ENCODE data around the gene EDA.
A peak's percentile ranks its signal among the peaks of the same experiment; 100 is the strongest.

The EDA gene

DNA sequence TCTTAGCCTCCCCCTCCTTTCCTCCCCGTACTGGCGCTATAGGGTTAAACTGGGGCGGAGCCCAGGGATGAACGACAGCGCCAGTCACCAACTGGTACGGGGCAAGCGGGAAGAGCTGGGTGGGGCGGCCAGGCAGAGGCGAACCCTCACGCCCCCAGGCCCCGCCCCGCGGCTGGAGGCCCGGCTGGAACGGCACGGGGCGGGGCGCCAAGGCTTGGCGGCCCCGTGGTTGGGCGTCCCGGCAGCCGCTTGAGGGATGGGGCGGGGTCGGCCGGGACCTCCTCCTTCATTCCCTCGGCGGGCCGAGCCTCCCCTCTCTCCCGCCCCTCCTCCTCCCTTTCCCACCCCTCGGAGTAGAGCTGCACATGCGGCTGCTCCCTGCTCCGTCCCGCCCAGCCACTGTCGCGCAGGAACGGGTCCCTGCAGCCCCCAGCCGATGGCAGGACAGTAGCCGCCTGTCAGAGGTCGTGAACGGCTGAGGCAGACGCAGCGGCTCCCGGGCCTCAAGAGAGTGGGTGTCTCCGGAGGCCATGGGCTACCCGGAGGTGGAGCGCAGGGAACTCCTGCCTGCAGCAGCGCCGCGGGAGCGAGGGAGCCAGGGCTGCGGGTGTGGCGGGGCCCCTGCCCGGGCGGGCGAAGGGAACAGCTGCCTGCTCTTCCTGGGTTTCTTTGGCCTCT, at the start of gene EDA:
Gene EDA (plus strand): TSS at position 335 of the 678 bp plus-strand sequence.
- peak; percentile 53 to 62 for DNase-seq

DNA sequence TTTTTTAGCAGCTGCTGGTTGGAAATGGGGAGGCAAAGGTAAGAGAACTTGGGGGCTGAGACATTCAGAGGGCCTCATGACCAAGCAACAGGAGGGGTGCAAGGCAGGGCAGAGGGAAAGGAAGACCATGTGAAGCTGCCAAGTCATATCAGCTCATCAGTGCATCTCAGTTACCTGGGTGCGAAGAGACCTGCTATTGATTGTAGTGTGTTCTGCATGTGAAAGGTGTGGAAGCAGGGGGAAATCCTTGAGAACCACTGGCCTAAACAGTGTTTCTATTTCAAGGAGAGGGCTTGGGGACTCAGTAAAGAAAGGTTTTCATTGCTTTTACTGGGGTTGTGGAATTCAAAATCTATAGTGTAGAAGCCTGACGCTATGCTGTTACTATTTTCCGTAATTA, 47.1 kb upstream of the EDA start:
- no peak for DNase-seq

DNA sequence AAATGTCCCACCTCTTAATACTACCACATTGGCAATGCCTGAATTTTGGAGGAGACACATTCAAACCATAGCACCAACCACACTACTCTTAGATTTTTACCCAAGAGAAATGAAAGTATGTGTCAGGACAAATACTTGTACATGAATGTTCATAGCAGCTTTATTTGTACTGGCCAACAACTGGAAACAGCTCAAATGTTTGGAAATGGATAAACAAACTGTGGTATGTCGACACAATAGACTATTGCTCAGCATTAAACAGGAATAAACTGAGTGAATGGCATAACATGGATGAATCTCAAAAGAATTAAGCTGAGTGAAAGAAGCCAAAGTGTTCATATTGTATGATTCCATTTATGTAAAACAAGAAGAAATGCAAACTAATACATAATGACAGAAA, 18.5 kb upstream of the EDA start:
- no peak for DNase-seq

DNA sequence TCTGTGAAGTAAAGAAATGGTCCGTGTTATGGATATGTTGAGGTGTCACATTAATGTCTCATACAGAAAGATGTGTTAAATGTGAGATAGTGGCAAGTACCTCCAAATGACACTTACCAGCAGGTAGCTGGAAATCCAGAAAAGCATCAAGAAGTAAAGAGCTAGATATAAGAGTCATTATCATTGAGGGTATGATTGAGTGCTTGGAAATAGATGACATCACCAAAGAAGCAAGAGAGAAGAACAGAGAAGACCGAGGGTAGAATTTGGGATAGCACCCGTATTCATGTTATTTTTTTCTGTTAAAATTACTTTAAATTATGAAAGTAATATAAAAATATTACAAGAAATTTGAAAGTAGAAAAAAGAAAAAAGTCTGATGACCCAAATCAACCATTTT, 15.7 kb upstream of the EDA start:
- DNase-seq, result no peak

DNA sequence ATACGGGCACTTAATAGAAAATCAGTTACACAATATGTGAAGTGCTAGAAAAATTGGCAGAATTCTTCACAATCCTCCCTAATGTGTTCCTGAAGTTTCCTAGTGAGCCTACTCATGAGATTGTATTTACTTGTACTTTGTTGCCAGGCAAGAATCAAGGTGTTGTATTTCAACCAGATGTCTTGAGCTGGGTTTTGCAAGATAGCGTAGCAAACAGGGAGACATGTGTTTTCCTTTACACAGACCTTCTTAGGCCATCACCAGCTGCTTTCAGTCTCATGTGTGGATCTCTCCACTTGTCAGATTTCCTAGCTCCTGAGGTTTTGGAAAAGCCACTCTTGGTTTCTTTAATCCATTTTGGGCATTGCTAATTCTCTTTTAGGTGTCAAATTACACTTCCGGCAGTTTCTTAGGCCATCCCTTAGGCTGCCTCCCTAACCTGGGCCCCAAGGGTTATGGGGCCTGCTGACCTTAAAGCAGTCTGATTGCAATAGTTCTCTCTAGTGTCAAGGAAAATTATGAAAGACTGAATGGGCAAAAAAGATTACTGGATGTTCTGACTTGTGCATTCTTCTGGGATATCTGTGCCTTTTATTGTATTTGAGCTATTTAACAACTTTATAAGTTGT, 12.2 kb upstream of the EDA start:
- no peak for DNase-seq

DNA sequence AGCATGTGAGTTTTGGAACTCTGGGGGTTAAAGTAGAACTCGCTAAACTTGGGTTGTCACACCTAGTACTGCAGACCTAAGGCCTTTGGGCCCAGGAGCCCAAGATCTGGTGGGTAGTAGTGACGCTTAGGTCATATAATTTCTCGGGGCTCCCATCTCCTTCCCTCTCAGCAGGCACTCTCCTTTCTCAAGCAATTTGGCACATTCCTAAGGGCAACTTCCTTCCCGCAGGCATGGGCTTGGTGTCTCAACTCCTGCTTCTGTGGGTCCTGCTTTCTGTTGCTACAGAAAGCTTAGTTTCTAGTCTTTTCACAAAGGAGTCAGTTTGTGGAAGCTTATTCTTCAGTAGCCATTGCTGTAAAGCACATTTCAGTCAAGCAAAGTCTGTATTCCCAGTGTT, 10.4 kb upstream of the EDA start:
- no peak for DNase-seq

DNA sequence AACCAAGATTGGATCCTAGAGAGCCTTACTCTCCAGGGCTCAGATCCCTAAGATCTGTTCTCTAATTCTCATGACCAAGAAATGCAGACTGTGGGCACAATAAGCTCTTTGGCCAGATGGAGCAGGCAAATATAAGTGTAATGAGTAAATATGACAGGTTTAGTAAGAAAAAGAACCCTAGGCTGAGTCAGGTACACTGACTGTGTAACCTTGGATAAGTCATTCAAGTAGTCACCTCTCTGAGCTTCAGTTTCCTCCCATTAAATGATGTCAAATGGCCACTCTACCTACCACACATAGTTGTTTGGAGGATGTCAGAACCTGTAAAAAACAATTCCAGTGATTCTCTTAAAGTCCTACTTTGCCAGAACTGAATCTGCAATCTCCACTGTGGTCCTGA, 8.3 kb upstream of the EDA start:
- DNase-seq, result no peak

DNA sequence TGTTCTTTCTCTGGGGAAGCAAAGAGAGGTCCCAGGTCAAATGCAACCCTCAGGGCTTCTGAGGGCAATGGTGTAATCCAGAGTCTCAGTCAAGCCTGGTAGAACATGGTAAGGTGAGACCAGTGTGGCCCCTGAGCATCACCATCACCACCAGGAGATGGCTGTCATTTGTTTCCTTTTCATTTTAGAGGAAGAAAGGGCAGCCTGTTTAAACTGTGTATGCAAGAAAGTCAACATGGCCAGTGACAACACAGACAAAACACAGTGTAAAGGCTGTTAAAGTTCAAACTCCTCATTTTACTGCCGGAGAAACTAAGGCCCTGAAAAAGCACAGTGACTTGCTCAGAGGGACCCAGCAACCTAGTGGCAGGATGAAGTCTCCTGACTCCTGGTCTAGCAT, 2.0 kb upstream of the EDA start:
- no peak for DNase-seq

DNA sequence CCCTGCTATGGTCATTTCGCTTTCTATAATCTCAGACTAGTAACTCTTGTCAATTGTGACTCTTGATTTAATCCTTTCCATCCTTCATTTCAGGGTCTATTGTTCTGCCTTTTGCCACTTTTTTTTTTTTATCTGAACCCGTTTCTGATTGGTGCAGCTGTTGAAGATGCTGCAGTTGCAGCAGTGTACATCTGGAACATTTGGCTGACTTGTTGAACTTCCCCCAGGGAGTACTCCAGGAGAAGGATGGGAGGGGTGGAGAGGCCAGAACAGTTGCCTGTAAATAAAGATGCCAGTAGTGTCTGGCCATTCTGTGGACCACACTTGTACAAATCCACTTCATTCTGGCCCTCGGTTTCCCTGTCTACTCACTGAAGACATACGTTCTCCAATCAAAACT, 1.0 kb upstream of the EDA start:
- DNase-seq, result no peak

DNA sequence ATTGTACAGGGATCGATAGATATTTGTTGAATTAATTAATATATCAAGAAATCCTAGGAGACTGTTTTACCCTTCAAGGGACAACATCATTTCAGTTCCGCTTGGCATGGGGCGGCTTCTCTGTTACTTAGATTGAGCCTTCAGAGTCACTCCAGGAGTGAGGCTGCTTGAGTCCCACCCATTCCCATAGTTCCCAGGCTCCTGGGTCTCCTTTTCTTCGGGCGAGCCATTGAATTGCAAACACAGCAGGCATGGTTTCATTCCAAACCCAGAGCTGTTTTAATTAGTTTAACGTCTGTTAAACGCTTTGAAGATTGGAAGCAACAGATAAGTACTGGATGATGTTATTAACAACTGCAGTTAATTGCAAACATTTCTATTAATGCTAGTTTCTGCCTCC, 571 bp upstream of the EDA start:
- no peak for DNase-seq

DNA sequence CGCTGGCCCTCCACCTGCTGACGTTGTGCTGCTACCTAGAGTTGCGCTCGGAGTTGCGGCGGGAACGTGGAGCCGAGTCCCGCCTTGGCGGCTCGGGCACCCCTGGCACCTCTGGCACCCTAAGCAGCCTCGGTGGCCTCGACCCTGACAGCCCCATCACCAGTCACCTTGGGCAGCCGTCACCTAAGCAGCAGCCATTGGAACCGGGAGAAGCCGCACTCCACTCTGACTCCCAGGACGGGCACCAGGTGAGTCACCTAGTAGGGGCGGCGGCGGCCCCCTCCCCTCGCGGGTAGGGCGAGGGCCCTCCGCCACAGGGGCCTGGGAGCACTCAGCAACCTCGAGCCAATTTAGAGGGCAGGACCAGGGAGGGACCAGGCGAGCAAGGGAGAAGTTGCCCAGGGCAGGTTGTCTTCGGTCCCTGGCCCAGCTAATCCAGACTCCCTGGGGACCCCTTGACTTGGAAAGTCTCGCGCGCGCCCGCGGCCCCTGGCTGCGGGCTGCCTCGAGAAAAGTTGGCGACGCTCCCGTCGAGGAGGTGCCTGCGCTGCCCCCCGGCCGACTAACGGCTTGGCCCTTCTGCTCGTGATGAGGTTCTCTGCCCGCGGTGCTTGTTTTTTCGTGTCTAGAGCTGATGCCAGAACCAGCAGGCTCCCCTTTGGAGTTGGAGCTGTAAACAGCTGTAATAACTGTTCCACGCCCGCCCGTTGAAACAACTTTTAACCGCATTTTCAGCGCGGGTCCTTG, 717 bp downstream of the EDA start:
- no peak for DNase-seq

DNA sequence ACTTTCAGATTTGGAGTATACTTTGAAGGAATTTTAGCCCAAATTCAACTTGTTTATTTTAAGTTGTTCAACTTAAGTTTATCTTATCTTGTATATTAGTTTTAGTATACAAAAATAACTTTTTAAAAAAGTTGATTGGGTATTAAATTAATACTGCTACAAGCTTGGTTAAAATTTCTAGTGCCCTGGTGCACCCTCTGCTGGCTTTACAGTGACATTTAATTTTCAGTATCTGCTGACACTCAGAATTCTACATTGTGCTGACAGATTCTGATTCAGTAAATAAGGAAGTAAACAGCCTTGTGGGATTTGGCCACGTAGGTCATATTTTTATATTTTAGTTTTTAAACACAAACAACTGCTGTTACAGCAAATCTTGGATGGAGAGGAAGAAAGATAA, 2.9 kb downstream of the EDA start:
- DNase-seq, result no peak

DNA sequence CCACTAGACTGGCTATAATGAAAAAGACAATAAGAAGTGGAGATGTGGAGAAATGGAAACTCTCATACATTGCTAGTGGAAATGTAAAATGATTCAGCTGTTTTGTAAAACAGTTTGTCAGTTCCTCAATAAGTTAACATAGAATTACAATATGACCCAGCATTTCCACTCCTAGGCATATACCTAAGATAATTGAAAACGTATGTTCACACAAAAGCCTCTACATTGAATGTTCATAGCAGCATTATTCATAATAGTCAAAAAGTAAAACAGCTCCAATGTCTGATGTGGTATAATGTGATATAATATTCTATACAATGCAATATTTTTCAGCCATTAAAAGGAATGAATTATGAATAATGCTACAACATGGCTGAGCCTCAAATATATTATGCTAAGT, 10.2 kb downstream of the EDA start:
- no peak for DNase-seq

DNA sequence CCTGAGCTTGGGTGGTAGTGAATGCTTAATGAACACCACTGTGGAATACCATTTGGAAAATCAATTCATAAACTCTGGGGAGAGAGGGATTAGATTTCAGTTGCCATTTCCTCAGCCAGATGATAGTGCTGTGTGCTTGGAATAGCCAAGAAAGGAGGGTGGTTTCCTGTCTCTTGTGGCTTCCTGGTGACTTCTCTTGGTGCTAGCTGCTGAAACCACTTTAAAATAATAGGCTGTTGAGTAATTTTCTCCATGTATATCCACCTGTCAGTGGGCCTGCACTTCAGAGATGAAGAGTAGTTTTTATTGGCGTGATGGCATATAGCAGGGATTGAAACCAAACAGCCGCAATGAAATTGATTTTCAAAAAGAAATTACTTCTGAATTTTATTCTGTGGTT, 11.8 kb downstream of the EDA start:
- no peak for DNase-seq

DNA sequence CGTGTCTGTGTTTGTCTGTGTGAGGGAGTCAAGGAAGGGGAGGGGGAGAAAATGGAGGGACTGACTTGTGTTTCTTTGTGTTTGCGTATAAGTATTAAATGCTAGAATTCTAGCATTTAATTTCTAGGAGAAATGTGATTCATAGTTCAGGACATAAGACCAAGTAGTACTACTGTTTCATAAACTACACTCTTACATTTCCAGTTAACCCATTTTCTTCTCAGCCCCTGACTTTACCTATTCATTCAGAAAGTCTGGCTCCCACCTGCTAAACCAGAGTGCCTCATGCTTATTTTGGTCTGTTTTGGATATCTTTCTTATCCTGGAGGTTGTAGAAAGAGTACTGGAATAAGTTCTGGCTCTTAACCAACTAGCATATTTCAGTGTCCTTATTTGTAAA, 14.2 kb downstream of the EDA start:
- DNase-seq, result no peak

DNA sequence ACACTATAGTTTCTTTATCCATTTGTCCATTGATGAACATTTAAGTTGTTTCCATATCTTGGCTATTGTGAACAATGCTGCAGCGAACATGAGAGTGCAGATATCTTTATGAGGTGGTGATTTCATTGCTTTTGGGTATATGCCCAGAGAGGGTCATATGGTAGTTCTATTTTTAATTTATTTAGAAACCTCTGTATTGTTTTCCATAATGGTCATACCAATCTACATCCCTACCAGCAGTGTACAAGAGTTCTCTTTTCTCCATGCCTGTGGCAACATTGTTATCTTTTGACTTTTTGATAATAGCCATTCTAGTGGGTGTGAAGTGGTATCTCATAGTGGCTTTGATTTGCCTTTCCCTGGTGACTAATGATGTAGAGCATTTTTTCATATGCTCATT, 48.8 kb downstream of the EDA start:
- DNase-seq, result no peak

DNA sequence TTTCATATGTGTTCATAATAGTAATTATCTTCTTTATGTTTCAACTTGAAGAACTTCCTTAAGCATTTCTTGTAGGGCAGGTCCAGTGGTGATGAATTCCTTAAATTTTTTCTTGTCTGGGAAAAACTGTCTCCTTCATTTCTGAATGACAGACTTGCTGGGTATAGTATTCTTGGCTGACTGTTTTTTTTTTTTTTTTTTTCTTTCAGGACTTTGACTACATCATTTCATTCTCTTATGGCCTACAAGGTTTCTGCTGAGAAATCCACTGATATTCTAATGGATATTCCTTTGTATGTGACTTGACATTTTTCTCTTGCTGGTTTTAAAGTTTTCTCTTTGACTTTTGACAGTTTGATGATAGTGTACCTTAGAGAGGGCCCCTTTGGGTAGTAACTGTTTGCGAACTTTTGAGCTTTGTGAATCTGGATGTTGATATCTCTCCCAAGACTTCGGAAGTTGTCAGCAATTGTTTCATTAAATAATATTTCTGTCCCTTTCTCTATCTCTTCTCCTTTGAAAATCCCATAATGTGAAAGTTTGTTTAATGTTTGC, 54.2 kb downstream of the EDA start:
- DNase-seq, result no peak

DNA sequence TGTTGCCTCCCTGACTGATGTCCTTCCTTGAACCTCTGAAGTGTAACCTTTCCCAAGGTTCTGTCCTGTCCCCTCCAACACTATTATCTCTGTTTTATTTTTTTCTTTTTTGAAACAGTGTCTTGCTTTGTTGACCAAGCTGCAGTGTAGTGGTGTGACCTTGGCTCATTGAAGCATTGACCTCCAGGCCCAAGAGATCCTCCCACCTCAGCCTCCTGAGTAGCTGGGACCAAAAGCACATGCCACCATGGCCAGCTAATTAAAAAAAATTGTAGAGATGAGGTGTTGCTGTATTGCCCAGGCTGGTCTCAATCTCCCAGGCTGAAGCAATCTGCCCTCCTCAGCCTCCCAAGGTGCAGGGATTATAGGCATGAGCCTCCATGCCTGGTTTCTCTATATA, 59.0 kb downstream of the EDA start:
- no peak for DNase-seq

DNA sequence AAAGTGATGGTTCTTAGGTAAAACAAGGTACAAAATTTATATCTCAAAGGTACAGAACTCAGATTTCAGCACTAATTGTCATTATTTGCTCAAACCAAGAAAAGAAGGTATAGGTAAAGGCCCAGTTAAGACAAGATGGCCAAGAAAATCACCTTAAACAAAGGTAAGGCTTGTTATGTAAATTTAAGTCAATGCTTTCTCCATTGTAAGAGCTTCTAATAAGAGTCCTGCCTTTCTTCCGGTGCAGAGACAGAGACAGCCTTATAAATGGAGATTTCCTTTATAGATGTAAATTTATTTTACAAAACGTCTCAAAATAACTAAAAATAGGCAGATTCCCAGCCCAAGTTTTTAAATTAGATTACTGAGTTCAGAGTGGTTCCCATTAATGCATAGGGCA, 89.9 kb downstream of the EDA start:
- no peak for DNase-seq

DNA sequence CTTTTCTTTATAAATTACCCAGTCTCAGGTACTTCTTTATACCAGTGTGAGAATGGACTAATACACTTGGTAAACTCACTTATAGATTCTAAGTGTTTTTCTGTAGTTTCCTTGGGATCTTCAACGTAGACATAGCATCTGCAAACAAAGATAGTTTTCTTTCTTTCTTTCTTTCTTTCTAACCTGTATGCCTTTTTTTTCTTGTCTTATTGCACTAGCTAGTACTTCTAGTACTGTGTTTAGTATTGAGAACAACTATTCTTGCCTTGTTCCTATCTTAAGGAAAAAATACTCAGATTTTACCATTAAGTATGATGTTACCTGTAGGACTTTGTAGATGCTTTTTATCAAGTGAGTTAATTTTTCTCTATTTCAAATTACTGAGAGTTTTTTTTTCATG, 102.2 kb downstream of the EDA start:
- DNase-seq, result no peak

DNA sequence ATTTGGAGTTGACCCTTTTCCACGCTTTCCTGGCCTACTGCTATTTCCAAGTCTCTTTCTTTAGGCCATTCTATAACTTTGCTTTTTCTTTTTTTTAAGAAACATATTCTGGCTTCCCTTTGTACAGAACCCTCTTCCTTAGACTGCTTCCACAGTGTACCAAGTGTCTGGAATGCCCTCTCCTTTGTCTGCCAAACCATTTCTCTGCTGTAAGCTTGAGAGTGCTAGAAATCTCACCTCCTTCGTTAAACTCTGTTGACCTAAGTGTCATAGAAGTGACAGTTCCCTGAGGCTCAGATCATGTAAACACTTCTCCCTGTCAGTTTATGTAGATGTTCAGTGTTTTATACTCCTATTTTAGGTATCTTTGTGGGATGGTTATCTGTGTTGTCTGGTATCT, 108.4 kb downstream of the EDA start:
- DNase-seq, result no peak

DNA sequence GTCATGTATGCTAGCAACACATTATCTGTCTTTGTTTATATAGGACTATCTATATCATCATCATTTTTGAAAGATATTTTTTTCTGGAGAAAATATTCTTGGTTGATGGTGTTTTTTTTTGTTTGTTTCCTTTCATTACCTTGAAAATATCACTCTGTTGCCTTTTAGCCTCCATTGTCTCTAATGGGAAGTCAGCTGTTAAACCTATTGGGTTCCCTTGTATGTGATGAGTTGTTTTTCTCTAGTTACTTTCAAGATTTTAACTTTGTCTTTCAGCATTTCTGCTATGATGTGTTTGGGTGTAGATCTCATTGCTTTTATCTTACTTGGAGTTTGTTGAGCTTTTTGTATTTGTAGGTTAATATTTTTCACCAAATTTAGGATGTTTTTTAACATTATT, 124.4 kb downstream of the EDA start:
- no peak for DNase-seq

DNA sequence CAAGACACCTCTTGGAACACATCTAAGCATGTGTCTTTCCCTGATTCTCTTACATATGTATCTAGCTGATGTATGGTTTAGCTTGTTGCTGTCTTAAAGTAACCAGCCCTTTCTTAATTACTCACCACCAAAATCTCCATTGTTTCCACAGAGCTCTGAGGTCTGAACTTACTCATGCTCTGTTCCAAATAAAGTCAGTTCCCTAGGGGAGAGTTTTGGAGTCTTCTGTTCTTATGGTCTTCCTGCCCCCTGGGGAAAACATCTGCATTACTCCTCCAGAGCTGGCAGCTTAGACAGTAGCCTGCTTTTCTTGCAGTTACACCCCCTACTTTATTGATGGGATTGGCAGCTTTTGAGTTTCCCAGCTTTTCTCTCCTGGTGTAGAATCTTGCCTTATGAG, 125.8 kb downstream of the EDA start:
- DNase-seq, result no peak

DNA sequence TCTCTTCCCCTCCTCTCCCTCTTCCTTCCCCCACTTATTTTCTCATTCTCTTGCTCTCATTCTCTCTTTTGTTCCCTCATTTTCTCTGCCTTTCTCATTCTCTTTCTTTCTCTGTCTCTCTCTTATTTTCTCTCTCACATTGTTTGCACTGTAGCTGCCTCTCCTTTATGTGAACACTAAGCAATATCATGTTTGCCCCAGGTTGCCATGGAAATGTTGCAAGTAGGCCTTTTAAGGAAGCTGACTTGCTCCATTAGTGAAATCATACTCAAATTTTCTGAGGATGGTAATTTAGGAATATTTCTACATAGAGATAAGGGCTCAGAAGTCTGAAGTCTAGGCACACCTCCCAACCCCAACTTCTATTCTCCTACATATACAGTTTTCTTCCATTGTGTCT, 130.1 kb downstream of the EDA start:
- DNase-seq, result no peak

All from activated CD4-positive, alpha-beta T cell treated with anti-CD3 and anti-CD28 coated beads, Interleukin-2, amount 50 U/mL, for 4 hours (primary cell).